HG03439 (cell line): ENCODE results near the gene SARM1.

Experiments used
- ATAC-seq: cut with Tn5 transposase; IDR thresholded peaks from one replicate; pipeline ENCODE4 v1.9.1; 2021; ENCODE audit warnings: mild to moderate bottlenecking, moderate library complexity; ENCODE audit not compliant: unreplicated experiment

The SARM1 gene

GRCh38 chr17:28340374-28340773, 31.1 kb upstream of the SARM1 start:
- no peak for ATAC-seq

- no peak for ATAC-seq
Measured at GRCh38 chr17:28341516-28341915, 30.0 kb upstream of the SARM1 start.

- no peak for ATAC-seq
Measured at GRCh38 chr17:28342313-28342712, 29.2 kb upstream of the SARM1 start.

- no peak for ATAC-seq
Measured at GRCh38 chr17:28343491-28343932, 28.0 kb upstream of the SARM1 start.

- no peak for ATAC-seq
Measured at GRCh38 chr17:28344011-28344410, 27.5 kb upstream of the SARM1 start.

- ATAC-seq, result no peak
Measured at GRCh38 chr17:28344435-28344901, 27.0 kb upstream of the SARM1 start.

GRCh38 chr17:28345419-28346198, 25.9 kb upstream of the SARM1 start:
- no peak for ATAC-seq

GRCh38 chr17:28346199-28346580, 25.3 kb upstream of the SARM1 start:
- no peak for ATAC-seq

GRCh38 chr17:28346746-28347246, 24.7 kb upstream of the SARM1 start:
- no peak for ATAC-seq

- no peak for ATAC-seq
Measured at GRCh38 chr17:28347261-28347891, 24.1 kb upstream of the SARM1 start.

- no peak for ATAC-seq
Measured at GRCh38 chr17:28348979-28349378, 22.5 kb upstream of the SARM1 start.

GRCh38 chr17:28350271-28350670, 21.2 kb upstream of the SARM1 start:
- ATAC-seq, result no peak

- ATAC-seq, result peak; percentile 94
Measured at GRCh38 chr17:28357061-28357900, 14.2 kb upstream of the SARM1 start, which contains the start of gene POLDIP2. Gene POLDIP2 (minus strand): TSS chr17:28357527. CDS start chr17:28357448, 79 bp downstream.

- ATAC-seq, result no peak
Measured at GRCh38 chr17:28357901-28358197, 13.6 kb upstream of the SARM1 start.

GRCh38 chr17:28363186-28363585, 8.3 kb upstream of the SARM1 start:
- ATAC-seq, result no peak

GRCh38 chr17:28363776-28364650, 7.5 kb upstream of the SARM1 start:
- ATAC-seq, result no peak

- ATAC-seq, result no peak
Measured at GRCh38 chr17:28364665-28365363, 6.7 kb upstream of the SARM1 start, which contains the start of gene SEBOX. Gene SEBOX (minus strand): TSS chr17:28365199. CDS start chr17:28365151, 48 bp downstream.

GRCh38 chr17:28365487-28365886, 6.0 kb upstream of the SARM1 start:
- ATAC-seq, result no peak

- ATAC-seq, result no peak
Measured at GRCh38 chr17:28366605-28367004, 4.9 kb upstream of the SARM1 start.
